GM19395 (cell line): ENCODE data around the gene RERE.

Source experiments
- ATAC-seq: cut with Tn5 transposase; IDR thresholded peaks from one replicate; pipeline ENCODE4 v1.9.1; 2021; ENCODE audit warnings: mild to moderate bottlenecking, moderate library complexity; ENCODE audit not compliant: unreplicated experiment

Gene RERE

GRCh38 chr1:8817412-8818324, at the start of gene RERE:
Gene RERE, minus strand, starts transcription at chr1:8817640.
- peak; percentile 90 for ATAC-seq

- ATAC-seq, result no peak
Observed at GRCh38 chr1:8866792-8867415, 49.5 kb upstream of the RERE start.

- no peak for ATAC-seq
Observed at GRCh38 chr1:8866173-8866791, 48.8 kb upstream of the RERE start.

DNA sequence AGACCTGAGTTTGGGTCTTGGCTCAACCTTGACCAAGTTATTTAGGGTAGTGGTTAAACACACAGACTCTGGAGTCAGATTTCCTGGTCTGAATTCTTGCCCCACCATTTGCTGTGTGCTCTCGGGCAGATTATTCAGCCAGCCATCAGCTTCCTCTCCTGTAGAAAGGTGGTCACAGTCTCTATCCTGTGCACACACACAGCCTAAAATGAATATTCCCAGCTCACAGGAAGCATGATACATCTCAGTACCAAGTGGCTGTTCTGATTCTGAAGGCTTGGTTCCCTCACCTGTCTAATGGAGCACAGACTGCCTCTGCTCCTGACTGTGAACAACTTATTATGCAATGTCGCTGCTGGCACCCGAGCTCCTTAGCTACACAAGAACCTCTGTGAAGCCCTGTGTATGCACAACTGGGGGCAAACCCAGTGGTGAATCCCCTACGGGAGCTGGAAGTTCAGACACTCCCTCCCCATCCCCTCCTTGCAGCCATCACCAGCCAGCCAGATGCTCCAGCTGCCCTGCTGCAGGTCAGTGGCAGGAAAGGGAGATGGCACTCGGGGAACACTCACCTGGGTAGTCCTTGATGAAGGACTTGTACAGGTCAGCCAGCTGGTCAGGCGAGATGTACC, 47.4 kb upstream of the RERE start:
- no peak for ATAC-seq

- no peak for ATAC-seq
Observed at GRCh38 chr1:8863794-8864233, 46.4 kb upstream of the RERE start.

DNA sequence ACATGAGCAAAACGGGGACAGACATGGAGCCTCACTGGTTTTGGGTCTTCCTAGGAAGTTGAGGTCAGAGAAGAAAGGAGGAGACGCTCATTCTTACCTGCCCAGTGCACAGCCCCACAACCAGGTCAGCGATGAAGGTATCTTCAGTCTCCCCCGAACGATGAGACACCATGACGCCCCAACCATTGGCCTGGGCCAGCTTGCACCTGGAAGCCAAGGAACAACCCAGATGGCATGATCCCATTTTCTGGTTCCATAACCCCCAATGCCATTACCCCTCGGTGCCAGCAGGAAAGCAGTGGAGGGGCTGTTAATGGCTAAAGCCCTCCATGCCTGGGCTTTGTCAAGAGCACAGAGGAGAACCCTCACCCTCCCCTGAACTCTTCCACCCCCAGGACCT, 45.7 kb upstream of the RERE start:
- ATAC-seq, result no peak

DNA sequence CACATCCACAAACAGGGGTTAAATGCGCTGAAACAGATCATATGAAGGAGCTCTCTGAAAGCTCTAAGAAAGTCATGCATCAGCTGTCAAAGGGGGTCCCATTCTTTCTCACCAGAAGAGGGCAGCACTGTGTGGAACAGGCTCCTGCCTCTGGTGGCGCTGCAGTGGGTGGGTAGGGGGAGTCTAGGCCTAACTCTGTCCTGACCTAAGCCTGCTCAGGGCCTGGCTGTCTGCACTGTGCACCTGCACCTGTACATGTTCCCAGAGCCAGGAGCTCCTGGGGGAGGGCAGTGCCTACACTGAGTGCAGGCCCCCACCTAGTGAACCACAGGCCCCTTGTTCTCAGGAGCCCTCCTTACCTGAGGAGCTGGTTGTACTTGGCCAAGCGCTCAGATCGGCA, 45.1 kb upstream of the RERE start:
- ATAC-seq, result no peak

- ATAC-seq, result no peak
Observed at GRCh38 chr1:8860738-8861516, 43.5 kb upstream of the RERE start.

DNA sequence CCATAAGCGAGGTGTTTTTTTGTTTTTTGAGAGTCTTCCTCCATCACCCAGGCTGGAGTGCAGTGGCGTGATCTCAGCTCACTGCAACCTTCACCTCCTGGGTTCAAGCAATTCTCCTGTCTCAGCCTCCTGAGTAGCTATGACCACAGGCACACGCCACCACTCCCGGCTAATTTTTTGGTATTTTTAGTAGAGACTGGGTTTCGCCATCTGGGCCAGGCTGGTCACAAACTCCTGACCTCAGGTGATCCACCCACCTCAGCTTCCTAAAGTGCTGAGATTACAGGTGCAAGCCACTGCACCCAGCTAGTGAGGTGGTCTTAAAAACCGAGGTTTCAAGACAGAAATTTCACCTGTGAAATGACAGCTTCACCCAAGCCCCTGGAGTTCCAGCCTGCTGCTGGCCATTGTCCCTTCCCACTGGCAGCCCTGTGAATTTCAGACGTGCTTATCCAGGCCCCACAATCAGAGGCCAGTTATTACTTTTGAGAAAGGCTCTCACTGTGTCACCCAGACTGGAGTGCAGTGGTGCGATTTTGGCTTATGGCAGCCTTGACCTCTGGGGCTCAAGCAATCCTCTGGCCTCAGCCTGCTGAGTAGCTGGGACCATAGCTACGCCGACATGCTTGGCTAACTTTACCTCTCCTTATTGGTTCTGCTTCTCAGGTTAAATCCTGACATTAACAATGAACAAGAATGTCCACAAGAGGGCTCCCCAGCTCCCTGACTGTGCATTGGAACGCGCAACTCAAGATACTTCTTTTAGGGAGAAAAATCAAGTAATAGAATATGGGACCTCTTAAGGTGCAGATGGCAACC, 41.7 kb upstream of the RERE start:
- no peak for ATAC-seq

GRCh38 chr1:8858112-8858668, 40.8 kb upstream of the RERE start:
- no peak for ATAC-seq

GRCh38 chr1:8856689-8857412, 39.4 kb upstream of the RERE start:
- no peak for ATAC-seq

- no peak for ATAC-seq
Observed at GRCh38 chr1:8854240-8854639, 36.8 kb upstream of the RERE start.

DNA sequence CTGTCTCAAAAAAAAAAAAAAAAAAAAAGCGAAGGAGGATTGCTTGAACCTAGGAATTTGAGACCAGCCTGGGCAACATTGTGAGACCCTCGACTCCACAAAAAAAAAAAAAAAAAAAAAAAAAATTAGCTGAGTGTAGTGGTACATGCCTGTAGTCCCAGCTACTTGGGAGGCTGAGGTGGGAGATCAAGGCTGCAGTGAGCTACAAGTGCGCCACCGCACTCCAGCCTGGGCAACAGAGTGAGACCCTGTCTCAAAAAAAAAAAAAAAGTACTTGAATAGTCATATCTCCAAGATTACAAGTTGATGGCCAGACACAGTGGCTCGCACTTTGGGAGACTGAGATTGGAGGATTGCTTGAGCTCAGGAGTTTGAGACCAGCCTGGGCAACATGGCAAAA, 33.6 kb upstream of the RERE start:
- no peak for ATAC-seq

DNA sequence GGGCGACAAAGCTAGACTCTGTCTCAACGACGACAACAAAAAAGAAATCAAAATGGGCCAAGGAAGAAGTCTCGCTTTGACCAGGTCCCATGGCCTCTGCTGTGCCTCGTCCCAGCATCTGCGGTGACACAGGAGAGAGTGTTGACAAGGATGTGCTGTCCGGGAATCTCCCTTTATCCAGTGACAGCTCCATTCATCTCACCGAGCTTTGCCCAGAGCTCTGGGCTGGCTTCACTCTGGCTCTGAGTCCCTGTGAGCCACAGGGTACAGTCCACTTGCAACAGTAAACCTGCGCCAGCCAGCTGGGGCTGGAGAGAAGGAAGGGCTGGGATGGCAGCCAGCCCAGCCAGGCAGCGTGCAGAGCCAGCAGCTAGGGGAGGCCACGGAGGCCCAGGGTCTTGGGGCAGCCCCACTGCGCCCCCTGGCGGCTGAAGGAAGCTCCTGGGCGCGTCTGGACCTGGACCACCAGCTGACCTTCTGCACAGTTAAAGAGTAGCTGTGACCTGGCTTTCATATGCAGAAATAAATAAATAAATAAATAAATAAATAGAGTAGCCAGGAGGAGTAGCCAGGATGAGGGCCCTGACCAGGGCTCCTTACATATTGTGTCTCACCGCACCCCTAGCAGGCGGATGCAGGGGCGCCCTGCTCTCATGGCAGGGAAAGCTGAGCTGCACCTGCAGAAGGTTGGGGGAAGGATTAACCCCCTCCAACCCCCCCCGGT, 31.4 kb upstream of the RERE start:
- no peak for ATAC-seq

GRCh38 chr1:8847990-8848389, 30.6 kb upstream of the RERE start:
- no peak for ATAC-seq

DNA sequence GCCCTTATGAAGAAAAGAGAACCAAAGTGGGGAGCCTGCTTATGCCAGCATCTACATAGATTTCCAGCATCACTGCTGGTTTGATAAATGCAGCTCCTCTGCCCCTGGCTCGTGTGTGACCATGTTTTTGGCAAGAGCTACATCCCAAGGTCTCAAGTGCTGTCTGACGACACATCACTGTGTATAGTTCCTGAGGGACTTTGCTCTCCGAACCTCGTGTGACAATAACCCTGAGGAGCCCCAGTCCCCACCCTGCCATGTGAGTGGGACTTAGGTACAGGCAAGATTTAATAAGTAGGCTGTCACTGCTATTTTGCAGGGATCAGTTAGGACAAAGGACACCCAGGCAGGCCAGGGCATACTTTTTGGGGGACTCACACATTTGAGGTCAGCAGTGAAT, 28.8 kb upstream of the RERE start:
- no peak for ATAC-seq

DNA sequence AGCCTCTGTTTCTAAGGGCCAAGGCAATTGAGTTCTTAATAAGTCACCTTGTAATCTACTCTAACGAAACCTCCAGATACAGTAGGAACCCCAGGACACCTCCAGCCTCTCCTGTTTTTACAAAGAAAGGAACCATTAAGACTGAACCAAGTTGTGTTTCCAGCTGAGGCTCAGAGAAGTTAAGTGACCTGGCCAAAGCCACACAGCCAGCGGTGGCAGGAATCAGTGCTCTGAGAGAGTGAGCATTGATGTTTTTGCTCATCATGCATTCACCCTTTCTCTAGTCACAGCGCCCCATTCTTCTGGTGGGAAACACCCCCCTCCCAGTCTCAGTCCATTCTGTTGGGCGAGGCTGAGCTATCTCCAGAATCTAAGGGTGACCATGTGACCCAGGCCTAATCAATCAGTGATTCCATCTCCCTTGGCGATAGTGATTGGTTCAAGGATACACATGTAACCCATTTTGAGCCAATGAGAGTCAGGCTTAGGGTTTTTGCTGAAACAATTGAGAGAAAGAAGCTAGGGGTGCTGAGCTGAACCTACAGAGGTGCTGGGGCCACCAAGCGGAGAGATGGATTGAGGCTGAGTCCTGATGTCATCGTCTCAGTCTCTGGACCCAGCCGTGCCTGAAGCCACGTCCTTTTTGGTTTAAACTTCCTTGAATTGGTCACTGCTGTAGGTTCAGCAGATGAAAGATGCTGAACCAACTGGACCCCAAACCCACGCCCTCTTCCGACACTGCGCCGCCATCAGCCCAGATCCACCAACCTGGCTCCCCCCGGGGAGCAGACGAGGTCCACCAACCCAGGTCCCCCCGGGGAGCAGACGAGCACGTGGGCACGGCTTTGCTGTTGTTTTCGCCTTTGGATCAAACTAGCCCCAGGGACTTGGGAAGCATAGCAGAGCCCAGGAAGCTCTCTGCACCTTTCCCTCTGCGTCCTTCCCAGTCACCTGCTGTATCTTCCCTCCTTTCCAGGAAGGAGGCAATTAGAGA, 28.0 kb upstream of the RERE start:
- no peak for ATAC-seq
